GM19043 (cell line): ENCODE measurements around the gene WWOX.

Experiments
- ATAC-seq: cut with Tn5 transposase; IDR thresholded peaks from one replicate; pipeline ENCODE4 v1.9.1; 2021; ENCODE audit warnings: low read depth; ENCODE audit not compliant: unreplicated experiment

WWOX gene

GRCh38 chr16:78763821-78764440 is 664.5 kb downstream of the WWOX start:
- no peak for ATAC-seq

- no peak for ATAC-seq
These were observed 665.0 kb downstream of the WWOX start for GRCh38 chr16:78764478-78764877.

- ATAC-seq = no peak
These were observed 668.8 kb downstream of the WWOX start for GRCh38 chr16:78768226-78768625.

- no peak for ATAC-seq
These were observed 669.3 kb downstream of the WWOX start for GRCh38 chr16:78768718-78769117.

GRCh38 chr16:78770353-78771091 is 671.1 kb downstream of the WWOX start:
- ATAC-seq = peak; percentile 91

- no peak for ATAC-seq
These were observed 673.8 kb downstream of the WWOX start for GRCh38 chr16:78773291-78773702.

- no peak for ATAC-seq
These were observed 674.3 kb downstream of the WWOX start for GRCh38 chr16:78773706-78774105.

- ATAC-seq = no peak
These were observed 675.7 kb downstream of the WWOX start for GRCh38 chr16:78775161-78775561.

GRCh38 chr16:78778101-78779004 is 678.9 kb downstream of the WWOX start:
- ATAC-seq = no peak

- no peak for ATAC-seq
These were observed 681.4 kb downstream of the WWOX start for GRCh38 chr16:78780808-78781207.

- ATAC-seq = no peak
These were observed 683.1 kb downstream of the WWOX start for GRCh38 chr16:78782572-78782971.

- no peak for ATAC-seq
These were observed 684.2 kb downstream of the WWOX start for GRCh38 chr16:78783570-78784079.

GRCh38 chr16:78784771-78785170 is 685.3 kb downstream of the WWOX start:
- no peak for ATAC-seq

GRCh38 chr16:78785218-78785617 is 685.8 kb downstream of the WWOX start:
- no peak for ATAC-seq

- ATAC-seq = no peak
These were observed 687.2 kb downstream of the WWOX start for GRCh38 chr16:78786635-78787034.

GRCh38 chr16:78788276-78788675 is 688.8 kb downstream of the WWOX start:
- no peak for ATAC-seq

- no peak for ATAC-seq
These were observed 689.2 kb downstream of the WWOX start for GRCh38 chr16:78788696-78789095.

- ATAC-seq = no peak
These were observed 690.1 kb downstream of the WWOX start for GRCh38 chr16:78789561-78789960.

GRCh38 chr16:78791011-78791410 is 691.6 kb downstream of the WWOX start:
- ATAC-seq = no peak

GRCh38 chr16:78791926-78792325 is 692.5 kb downstream of the WWOX start:
- no peak for ATAC-seq

- no peak for ATAC-seq
These were observed 693.5 kb downstream of the WWOX start for GRCh38 chr16:78792952-78793351.
